IPS-18c (cell line): ENCODE results near the gene ARHGEF19.
"Not testable (repeated sequence)": the region's sequence is repeated elsewhere in the genome, so short reads cannot be mapped to it uniquely, and the experiment has no call there.

Source experiments
- H3K4me3 ChIP-seq: 2 replicates; pipeline ENCODE4 v1.7.0; 2013; ENCODE audit warnings: low read depth, mild to moderate bottlenecking, low read length, moderate library complexity; ENCODE audit not compliant: insufficient read depth
- H3K9me3 ChIP-seq: one replicate; pipeline ENCODE4 v1.6.1; 2013; ENCODE audit warnings: mild to moderate bottlenecking, low read length, moderate library complexity; ENCODE audit not compliant: control insufficient read depth, insufficient read depth

ARHGEF19 gene

DNA sequence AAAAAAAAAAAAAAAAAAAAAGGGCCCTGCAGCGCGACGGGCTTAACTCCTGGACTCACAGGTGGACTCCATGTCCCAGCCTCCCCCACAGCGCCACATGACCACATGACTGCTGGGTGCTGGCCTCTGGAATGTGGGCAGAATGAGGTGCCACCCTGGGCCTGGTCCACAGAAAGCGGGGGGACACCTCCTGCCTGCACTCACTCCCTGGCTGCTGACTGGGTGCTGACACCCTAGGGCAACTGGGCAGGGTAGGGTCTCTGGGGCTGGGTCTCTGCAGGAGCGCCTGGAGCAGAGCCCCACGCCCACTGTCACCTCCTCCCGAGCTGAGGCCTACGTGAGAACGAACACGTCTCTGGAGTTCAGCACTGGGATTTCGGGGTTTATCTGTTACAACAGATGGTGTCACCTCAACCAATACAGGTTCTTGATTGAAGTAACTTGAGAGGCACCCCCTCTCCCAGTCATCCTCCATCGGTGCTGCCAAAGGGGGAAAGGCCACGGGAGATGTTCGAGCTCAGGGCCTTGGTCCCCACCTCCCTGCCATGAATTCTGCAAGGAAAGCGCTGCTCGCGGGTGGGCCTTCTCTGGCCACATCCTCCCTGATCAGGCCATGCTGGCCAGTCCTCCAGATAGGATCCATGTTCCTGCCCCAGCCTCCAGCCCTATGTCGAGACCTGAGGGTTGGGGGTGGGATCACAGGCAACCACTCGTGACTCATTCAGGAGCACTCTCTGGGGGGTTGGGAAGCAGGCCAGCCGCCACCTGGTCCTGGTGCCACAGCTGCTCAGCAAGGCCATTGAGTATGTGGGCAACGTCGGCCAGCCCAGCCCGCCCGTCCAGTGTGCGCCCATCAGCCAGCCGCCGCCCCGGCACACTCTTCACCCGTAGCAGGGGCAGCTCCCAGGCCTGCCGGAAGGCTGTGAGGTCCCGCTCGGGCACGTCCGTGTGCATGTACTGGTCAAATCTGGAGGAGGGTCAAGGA is 19.2 kb upstream of the ARHGEF19 start:
- Histone ChIP-seq H3K4me3 (no peak overlapping the region), H3K9me3 (no peaks in the 10 kb centered on the region)

DNA sequence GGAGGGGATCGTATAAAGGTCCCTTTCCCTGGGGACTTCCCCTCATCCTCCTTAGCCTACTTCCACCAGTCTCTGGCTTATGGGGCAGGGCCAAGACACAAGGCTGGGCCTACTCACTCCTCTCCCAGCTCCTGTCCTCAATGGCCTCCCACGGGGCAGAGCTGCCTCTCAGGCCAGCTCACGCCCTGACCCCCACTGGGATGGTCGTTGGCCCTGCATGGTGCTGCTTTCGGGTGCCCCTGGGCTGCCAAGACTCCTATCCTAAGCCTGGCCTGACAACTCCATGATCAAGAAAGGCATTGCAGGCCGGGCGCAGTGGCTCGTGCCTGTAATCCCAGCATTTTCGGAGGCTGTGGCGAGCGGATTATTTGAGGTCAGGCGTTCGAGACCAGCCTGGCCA is 18.3 kb upstream of the ARHGEF19 start:
- H3K4me3 ChIP-seq, result no peak overlapping the region
- H3K9me3 ChIP-seq, result no peaks in the 10 kb centered on the region

DNA sequence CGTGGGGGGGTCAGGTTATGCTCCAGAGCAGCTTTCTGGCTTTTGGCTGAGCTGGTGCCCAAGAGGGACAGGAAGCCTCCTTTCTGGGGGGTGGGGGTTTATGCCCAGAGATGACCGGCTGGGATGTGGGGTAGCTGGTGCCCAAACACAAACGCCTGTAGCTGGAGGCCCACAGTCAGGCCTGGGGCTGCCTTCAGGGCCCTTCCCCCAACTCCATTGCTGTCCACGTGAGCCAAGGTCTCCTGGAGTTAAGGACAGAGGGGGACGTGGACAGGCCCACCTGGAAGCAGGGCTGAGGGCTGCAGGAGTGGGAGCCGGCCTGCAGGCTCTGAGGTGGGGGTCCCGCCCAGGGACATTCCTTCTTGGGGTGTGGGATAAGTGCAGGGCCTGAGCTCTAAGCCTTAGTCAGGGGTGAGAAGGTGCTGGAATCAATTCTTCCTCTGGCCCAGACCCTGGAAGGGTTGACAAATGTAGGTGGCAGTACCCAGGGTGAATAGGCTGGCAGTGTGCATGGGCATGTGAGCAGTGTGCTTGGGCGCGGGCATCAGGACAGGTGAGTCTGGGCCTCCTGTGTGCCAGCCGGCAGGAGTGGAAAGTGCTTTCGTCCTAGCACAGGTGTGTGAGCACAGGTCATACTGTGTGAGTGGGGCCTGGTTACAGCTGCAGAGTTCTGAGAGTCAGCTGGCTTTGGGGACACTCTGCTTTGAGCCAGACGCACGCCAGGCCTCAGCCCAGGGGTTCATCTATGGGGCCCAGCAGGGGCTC is 17.7 kb upstream of the ARHGEF19 start:
- H3K9me3 ChIP-seq, result no peaks in the 10 kb centered on the region
- no peak overlapping the region for H3K4me3 ChIP-seq

GRCh38 chr1:16226490-16227179 is 14.2 kb upstream of the ARHGEF19 start:
- no peaks in the 10 kb centered on the region for H3K9me3 ChIP-seq
- peak overlapping the region; percentile 60 for H3K4me3 ChIP-seq

DNA sequence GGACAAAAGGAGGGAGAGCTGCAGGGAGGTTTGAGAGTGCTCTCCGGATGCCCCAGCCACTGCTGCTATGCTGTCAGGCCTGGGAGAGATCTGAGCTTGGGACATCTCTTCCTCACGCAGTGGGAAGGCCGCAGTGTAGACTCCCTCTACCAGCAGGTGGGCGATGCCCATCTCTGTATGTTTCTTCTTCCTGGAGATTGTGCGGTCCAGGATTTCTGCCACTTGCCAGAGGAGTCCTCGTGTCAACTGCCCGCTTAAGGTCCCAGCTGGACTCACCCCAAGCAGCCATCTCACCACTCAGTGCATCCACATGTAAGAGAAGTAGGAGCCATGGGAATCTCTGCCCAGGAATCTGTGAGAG is 13.7 kb upstream of the ARHGEF19 start:
- Histone ChIP-seq H3K4me3 (no peak overlapping the region), H3K9me3 (no peaks in the 10 kb centered on the region)

- Histone ChIP-seq H3K4me3 (no peak overlapping the region), H3K9me3 (no peaks in the 10 kb centered on the region)
Measured at GRCh38 chr1:16224472-16224871, 12.0 kb upstream of the ARHGEF19 start.

DNA sequence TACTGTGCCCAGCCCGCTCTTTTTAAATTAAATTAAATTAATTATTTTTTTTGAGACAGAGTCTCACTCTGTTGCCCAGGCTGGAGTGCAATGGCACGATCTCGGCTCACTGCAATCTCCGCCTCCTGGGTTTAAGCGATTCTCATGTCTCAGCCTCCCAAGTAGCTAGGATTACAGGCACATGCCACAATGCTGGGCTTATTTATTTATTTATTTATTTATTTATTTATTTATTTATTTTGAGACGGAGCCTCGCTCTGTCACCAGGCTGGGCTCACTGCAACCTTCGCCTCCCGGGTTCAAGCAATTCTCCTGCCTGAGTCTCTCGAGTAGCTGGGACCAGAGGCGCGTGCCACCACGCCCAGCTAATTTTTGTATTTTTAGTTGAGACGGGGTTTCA is 10.3 kb upstream of the ARHGEF19 start:
- H3K4me3 ChIP-seq, result not testable (repeated sequence)

DNA sequence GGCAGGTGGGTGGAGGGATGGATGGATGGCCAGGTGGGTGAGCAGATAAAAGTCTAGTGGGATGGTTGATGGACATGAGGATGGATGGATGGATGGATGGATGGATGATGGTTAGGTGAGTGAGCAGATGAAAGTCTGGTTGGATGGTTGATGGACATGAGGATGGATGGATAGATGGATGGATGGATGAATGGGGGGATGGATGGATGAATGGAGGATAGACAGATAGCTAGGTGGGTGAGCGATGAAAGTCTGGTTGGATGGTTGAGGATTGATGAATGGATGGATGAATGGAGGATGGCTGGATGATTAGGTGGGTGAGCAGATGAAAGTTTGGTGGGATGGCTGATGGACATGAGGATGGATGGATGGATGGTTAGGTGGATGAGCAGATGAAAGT is 9.0 kb upstream of the ARHGEF19 start:
- H3K9me3 ChIP-seq, result no peaks in the 10 kb centered on the region
- H3K4me3 ChIP-seq, result no peak overlapping the region

More for the DNA sequence above, 10.3 kb upstream of the ARHGEF19 start:
- not testable (repeated sequence) for H3K9me3 ChIP-seq

DNA sequence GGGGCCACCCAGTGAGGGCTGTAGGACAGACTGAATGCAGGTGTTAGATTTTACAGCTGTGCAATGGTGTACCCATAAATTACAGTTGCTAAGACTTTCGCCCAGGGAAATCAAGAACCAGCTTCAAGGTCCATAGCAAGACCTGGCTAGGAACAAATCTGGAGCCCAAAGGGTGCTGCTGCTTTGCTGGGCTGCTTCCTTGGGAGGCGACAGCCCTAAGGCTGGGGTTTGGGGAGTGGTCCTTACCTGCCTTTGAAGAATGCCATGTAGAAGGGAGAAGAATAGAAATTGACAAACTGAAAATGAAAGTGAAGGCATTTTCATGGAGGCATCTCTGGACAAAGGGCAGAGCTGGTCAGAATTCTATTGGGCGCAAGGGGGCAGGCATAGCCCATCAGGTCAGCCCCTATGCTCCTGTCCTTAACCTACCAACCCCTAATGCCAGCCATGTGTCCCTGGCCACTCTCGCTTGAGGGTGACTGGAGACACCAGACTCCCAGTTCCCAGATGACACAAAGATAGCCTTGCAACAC is 7.6 kb upstream of the ARHGEF19 start:
- no peak overlapping the region for H3K4me3 ChIP-seq
- H3K9me3 ChIP-seq, result no peaks in the 10 kb centered on the region

- no peak overlapping the region for H3K4me3 ChIP-seq
- no peaks in the 10 kb centered on the region for H3K9me3 ChIP-seq
Measured at GRCh38 chr1:16218674-16219071, 6.2 kb upstream of the ARHGEF19 start.

GRCh38 chr1:16218014-16218673 is 5.7 kb upstream of the ARHGEF19 start:
- no peak overlapping the region for H3K4me3 ChIP-seq
- no peaks in the 10 kb centered on the region for H3K9me3 ChIP-seq

GRCh38 chr1:16217061-16217785 is 4.8 kb upstream of the ARHGEF19 start:
- Histone ChIP-seq H3K4me3 (peak overlapping the region; percentile 46), H3K9me3 (no peaks in the 10 kb centered on the region)

DNA sequence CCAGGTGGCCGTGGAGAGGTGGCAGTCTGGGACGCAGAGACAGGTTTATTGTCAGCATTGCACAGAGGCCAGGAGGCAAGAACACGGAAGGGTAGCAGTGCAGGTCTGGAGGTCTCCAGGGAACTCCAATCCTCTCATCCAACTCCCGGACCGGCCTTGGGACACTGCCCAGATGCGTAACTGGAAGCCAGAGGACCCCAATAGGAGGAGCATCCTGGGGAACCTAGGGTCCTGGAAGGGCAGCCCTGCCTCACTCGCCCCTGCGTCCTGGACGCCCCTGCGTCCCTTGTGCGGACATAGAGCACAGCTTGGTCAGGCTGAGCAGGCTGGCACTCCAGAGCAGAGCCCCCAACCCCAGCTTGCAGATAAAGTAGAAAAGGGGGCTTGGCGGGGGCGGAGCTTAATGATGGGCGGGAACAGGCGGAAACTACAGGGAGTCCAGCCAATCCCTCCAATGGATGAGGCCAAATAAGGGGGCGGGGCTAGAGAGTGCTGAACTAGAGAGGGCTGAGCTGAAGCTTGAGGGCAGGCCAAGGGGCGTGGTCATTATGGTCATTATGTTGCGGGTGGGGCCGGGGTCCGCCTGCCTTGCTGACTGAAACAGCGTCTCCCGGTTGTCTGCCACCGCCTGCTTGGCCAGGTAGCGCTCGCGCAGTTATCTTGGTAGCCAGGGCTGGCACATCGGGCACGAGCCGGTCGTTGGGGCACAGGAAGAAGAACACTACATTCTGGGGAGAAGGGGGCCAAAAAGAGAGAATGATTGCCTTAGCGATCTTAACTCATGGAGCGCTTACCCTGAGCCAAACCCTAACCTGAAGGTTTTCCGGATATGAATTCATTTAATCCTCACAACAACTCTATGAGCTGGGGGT is 3.7 kb upstream of the ARHGEF19 start:
- H3K4me3 ChIP-seq, result peak overlapping the region; percentile 46; the same call in 1 of the 2 replicates

GRCh38 chr1:16215240-16215639 is 2.8 kb upstream of the ARHGEF19 start:
- H3K4me3 ChIP-seq, H3K9me3 ChIP-seq: not testable (repeated sequence)

More for the DNA sequence above, 3.7 kb upstream of the ARHGEF19 start:
- H3K9me3 ChIP-seq, result no peaks in the 10 kb centered on the region

DNA sequence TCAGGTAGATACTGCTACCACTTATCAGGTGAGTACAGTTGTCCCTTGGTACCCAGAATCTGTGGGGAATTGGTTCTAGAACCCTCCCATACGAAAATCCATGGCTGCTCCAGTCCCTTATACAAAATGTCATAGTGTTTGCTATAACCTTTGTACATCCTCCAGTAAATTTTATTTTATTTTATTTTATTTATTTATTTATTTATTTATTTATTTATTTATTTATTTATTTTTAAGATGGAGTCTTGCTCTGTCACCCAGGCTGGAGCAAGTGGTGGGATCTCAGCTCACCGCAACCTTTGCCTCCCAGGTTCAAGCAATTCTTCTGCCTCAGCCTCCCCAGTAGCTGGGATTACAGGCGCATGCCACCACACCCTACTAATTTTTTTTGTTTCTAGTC is 1.1 kb upstream of the ARHGEF19 start:
- not testable (repeated sequence) for H3K4me3 ChIP-seq, H3K9me3 ChIP-seq
